ENCODE results near the gene TNIP1. TPM values are rescaled to one million over a fixed set of nuclear protein-coding genes. Genes with fewer than 3 reads are reported as not detected.

Gene TNIP1
- total RNA-seq, 1 donor from 2014 or later, result 37.1 TPM

- no peak overlapping the region for H3K4me3 Mint-ChIP-seq
- H3K27me3 Mint-ChIP-seq (ENCODE audit: low read depth), result no peaks in the 10 kb centered on the region
- no peak for DNase-seq (ENCODE audit: low read depth, low spot score)
- H3K4me1 Mint-ChIP-seq, result no peaks in the 10 kb centered on the region
- H3K36me3 Mint-ChIP-seq (ENCODE audit: low read depth), result peaks cover 9% of the 10 kb centered on the region
- H3K27ac Mint-ChIP-seq (ENCODE audit: unreplicated experiment), result no peak overlapping the region
- peaks cover 17% of the 10 kb centered on the region for H3K9me3 Mint-ChIP-seq
- no peak for TF ChIP-seq CTCF (conservative IDR thresholded peaks at IDR 0.05)
Measured at GRCh38 chr5:150993422-150993821, 87.4 kb downstream of the TNIP1 start.

DNA sequence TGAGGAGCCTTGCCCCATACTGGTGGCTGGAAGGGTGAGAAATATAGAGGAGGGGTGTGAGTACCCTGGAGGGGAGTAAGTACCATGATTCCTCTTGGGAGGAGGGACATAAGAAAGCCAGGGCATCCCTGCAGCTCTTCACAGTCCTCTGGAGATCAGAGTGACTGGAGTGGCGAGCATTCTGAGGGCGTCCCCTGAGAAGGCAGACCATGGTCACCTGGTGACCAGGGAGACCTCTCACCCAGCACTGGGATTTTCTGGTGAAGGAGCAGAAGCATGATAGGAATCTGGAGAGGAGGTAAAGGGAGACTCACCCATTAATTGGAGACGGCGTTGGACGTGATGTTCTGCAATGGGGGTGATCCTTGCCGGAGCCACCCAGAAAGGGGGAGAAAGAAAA, 88.1 kb downstream of the TNIP1 start:
- no peak for TF ChIP-seq CTCF (conservative IDR thresholded peaks at IDR 0.05)
- Mint-ChIP-seq H3K36me3 (ENCODE audit: low read depth) (peaks cover 9% of the 10 kb centered on the region), H3K4me1 (no peaks in the 10 kb centered on the region), H3K9me3 (peaks cover 17% of the 10 kb centered on the region), H3K27ac (ENCODE audit: unreplicated experiment) (no peak overlapping the region), H3K4me3 (no peak overlapping the region), H3K27me3 (ENCODE audit: low read depth) (no peaks in the 10 kb centered on the region)
- no peak for DNase-seq (ENCODE audit: low read depth, low spot score)

GRCh38 chr5:150989695-150990094, 91.1 kb downstream of the TNIP1 start:
- Mint-ChIP-seq H3K4me3 (no peak overlapping the region), H3K4me1 (no peaks in the 10 kb centered on the region), H3K36me3 (ENCODE audit: low read depth) (peaks cover 9% of the 10 kb centered on the region), H3K27ac (ENCODE audit: unreplicated experiment) (no peak overlapping the region), H3K9me3 (peaks cover 14% of the 10 kb centered on the region), H3K27me3 (ENCODE audit: low read depth) (peaks cover 4% of the 10 kb centered on the region)
- no peak for DNase-seq (ENCODE audit: low read depth, low spot score)
- no peak for TF ChIP-seq CTCF (conservative IDR thresholded peaks at IDR 0.05)

DNA sequence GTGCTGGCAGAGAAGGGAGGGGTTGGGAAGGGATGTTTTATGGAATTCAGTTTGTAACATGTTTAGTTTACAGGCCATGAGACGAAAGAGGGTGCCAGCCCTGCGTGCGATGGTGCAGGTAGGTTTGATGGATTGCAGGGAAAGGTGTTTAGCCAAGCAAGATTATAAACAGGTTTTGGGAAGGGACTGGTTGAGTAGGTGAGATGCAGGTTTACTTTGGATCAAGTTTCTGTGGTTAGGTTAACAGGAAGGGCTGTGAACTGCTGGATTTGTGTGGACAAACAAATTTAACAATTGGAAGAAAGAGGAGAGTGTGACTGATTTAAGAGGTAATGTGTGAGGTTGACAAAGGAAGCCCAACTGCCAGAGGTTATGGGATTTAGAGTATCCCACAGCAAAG, 93.1 kb downstream of the TNIP1 start:
- no peak for DNase-seq (ENCODE audit: low read depth, low spot score)
- H3K4me3 Mint-ChIP-seq, result no peak overlapping the region
- H3K9me3 Mint-ChIP-seq, result peaks cover 9% of the 10 kb centered on the region
- H3K27me3 Mint-ChIP-seq (ENCODE audit: low read depth), result peaks cover 4% of the 10 kb centered on the region
- peaks cover 6% of the 10 kb centered on the region for H3K36me3 Mint-ChIP-seq (ENCODE audit: low read depth)
- TF ChIP-seq CTCF (conservative IDR thresholded peaks at IDR 0.05), result no peak
- no peak overlapping the region for H3K27ac Mint-ChIP-seq (ENCODE audit: unreplicated experiment)
- no peaks in the 10 kb centered on the region for H3K4me1 Mint-ChIP-seq

Other genes with a start within 250 kb of the TNIP1 start
- not detected in 2 replicates for gene IRGM, start 234.5 kb downstream of the TNIP1 start, total RNA-seq
- gene ZNF300, start 176.1 kb downstream of the TNIP1 start, total RNA-seq, result 12.1 and 12.4 TPM in 2 replicates
- 4.6 and 4.8 TPM in 2 replicates for gene GPX3, start 60.4 kb downstream of the TNIP1 start, total RNA-seq
- 142 and 151 TPM in 2 replicates for gene ANXA6, start 76.7 kb upstream of the TNIP1 start, total RNA-seq
- gene CCDC69, start 143.1 kb upstream of the TNIP1 start, total RNA-seq, result 1.7 and 1.8 TPM in 2 replicates
- 25.5 and 27.6 TPM in 2 replicates for gene GM2A, start 172.2 kb upstream of the TNIP1 start, total RNA-seq
- gene SLC36A3, start 222.7 kb upstream of the TNIP1 start, total RNA-seq, result not detected in 2 replicates

All from neural crest cell (in vitro differentiated cells).